ENCODE measurements around the gene DLGAP1. TPM values are rescaled to one million over a fixed set of nuclear protein-coding genes. Genes with fewer than 3 reads are reported as not detected.

The DLGAP1 gene
- total and polyA plus RNA-seq, 10 of the 15 experiments (the other 5 are each of a cell fraction or from before 2014, with no cell fraction given) = 0.23 to 27.6 (median 1.9) TPM

- no peak for TF ChIP-seq IRF3 (IDR thresholded peaks at IDR 0.05)
- no peak for TF ChIP-seq KLF5 (IDR thresholded peaks at IDR 0.05; ENCODE audit: partially characterized antibody)
- TF ChIP-seq MEF2B (IDR thresholded peaks at IDR 0.05; ENCODE audit: partially characterized antibody, poor library complexity, severe bottlenecking) = peak; percentile 89
- no peak for TF ChIP-seq POLR2A (IDR thresholded peaks at IDR 0.05; ENCODE audit: low read depth, low read length)
- TF ChIP-seq REST (IDR thresholded peaks at IDR 0.05; ENCODE audit: low read depth, low read length) = no peak
- TF ChIP-seq TARDBP (IDR thresholded peaks at IDR 0.05; ENCODE audit: borderline replicate concordance) = no peak
- TF ChIP-seq DPF2 (IDR thresholded peaks at IDR 0.05) = peak; percentile 69; the same call in 1 of the 2 replicates
- TF ChIP-seq CHD2 (IDR thresholded peaks at IDR 0.05; ENCODE audit: borderline replicate concordance, low read depth, low read length) = no peak
- no peak for TF ChIP-seq YY1 (IDR thresholded peaks at IDR 0.05; ENCODE audit: low read depth, low read length)
- no peak for TF ChIP-seq MLLT1 (IDR thresholded peaks at IDR 0.05)
- no peak for TF ChIP-seq HDAC2 (IDR thresholded peaks at IDR 0.05)
- no peak for TF ChIP-seq SUZ12 (IDR thresholded peaks at IDR 0.05; ENCODE audit: unreplicated experiment)
- no peak for TF ChIP-seq ASH2L (IDR thresholded peaks at IDR 0.05; ENCODE audit: borderline replicate concordance, low read depth)
- TF ChIP-seq ZBTB4 (CRISPR knock-in tag; IDR thresholded peaks at IDR 0.05) = no peak
- TF ChIP-seq ZNF217 (IDR thresholded peaks at IDR 0.05) = no peak
- no peak for TF ChIP-seq BMI1 (IDR thresholded peaks at IDR 0.05; ENCODE audit: borderline replicate concordance)
- no peak for TF ChIP-seq RFX5 (IDR thresholded peaks at IDR 0.05; ENCODE audit: low read depth, low read length)
- TF ChIP-seq SP1 (IDR thresholded peaks at IDR 0.05; ENCODE audit: low read depth, low read length) = no peak
Measured at GRCh38 chr18:4040391-4041092, 414.6 kb downstream of the DLGAP1 start (continued).
